Caki2 (cell line): ENCODE results near the gene IMPA2. TPM values are rescaled to one million over a fixed set of nuclear protein-coding genes. Genes with fewer than 3 reads are reported as not detected.
A peak's percentile ranks its signal among the peaks of the same experiment; 100 is the strongest.
"Not testable (repeated sequence)": the region's sequence is repeated elsewhere in the genome, so short reads cannot be mapped to it uniquely, and the experiment has no call there.

Source experiments
- DNase-seq: peaks from one replicate; pipeline ENCODE4 v3.0.0-alpha.2; 2015; ENCODE audit warnings: low read depth
- in situ Hi-C: cut with HindIII; loops from 2 replicates; pipeline ENCODE4 v1.10.0; 2016; ENCODE audit warnings: low sequenced_read_pairs, low pct_unique_long_range_greater_than_20kb, mixed read lengths
- total RNA-seq: library from RNA; depleted of rRNA; stranded (reverse); fragments of >200 nt; shearing (Covaris generic); gene quantifications from 2 replicates; pipeline ENCODE4 v1.2.3, GENCODE V29; 2014; ENCODE audit warnings: low replicate concordance

Gene IMPA2
- total RNA-seq, 1 experiment from 2014 or later = 379 TPM

DNA sequence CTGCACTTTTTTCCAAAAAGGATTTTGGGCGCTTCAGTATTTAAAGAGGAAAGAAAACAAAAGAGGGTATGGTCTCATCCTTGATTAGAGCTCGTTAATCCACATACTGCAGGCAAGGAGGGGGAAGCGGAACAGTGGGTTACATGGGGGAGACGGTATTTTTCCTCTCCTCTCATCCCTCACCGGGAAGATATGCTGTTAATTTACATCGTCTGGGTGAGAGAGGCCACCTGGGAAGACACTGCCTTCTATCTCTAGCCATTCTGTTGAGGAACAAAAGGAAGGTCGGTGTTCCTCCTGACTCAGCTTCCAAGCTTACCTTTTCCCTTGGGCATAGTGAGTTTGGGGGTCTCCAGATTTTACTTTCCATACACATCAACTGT is 52.3 kb downstream of the IMPA2 start:
- DNase-seq = no peak
- in situ Hi-C loops = no loop called here

DNA sequence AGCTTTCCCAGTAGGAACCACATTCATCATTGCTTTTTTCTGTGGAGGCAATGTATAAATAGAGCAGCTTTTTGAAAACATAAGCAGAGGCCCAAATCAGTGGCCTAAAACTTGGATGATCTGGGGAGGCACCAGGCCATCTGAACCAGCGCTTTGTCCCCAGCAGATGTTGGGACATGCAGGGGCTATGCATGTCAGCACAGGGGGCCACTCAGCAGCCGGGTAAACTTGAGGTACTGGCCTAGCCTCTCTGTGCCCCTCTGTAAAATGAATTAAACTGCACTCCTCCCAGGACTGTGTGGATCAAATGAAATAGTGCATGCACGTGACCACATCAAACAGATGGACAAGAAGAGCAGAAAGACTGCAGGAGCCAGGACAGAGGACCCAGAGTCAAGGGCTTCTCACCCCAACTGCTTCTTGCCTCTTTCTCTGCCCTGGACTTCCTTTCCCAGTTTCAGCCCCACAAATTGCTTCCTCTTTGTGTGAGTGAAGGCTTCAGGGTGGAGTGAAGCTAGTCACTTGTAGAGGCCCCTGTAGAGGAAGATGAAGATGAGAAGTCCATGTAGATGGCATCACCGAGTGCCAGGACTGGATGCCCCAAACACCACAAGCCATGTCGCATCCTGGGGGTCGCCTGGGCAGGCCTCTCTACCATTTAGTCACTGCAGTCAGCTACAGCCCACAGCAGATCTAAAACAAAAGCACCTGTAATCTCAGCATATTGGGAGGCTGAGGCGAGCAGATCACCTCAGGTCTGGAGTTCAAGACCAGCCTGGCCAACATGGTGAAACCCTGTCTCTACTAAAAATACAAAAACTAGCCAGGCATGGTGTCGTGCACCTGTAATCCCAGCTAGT is 53.2 kb downstream of the IMPA2 start:
- no peak for DNase-seq
- in situ Hi-C loops = no loop called here

DNA sequence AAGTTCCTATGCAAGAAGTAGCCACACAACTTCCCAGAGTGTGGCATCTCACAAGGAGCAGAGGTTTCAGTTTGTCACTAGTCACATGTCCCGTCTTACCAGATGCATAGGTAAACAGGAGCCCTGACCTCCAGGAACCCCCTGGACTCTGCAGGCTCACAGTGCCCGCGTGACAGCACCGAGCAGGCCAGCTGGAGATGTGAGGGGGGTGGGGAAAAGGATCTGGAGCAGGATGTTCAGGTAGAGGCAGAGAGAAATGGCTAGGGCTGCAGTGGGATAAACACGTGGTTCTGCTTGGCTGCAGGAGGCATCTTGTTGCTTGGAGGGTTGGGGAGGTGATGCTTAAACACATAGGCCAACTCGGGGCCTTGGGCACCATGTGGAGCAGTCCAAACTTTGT is 54.2 kb downstream of the IMPA2 start:
- in situ Hi-C loops = no loop called here
- no peak for DNase-seq

DNA sequence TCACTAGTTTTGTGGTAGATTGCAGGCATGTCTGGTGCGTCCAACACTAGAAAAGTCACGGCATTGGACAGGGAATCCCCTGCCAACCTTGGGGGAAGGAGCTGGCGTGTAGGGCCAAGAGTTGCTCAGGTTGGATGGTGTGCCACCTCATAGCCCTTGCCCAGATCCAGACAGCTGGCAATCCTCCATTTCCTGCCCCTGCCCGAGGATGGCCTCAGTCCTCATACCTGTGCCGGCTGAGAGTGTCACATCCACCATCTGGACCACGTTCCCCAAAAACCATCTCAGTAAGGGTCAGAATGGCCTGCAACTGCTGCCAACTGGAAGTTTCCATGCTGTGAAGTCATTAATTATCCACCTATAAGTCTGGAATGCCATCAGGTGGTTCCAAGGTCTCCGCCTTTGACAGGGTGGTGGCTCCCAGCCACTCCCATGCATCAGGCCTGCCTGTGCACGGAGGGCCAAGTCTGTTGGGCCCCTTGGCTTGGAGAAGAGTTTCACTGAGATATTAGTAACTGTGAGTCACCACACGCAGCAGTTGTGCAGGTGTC is 55.0 kb downstream of the IMPA2 start:
- in situ Hi-C loops = no loop called here
- DNase-seq = no peak

DNA sequence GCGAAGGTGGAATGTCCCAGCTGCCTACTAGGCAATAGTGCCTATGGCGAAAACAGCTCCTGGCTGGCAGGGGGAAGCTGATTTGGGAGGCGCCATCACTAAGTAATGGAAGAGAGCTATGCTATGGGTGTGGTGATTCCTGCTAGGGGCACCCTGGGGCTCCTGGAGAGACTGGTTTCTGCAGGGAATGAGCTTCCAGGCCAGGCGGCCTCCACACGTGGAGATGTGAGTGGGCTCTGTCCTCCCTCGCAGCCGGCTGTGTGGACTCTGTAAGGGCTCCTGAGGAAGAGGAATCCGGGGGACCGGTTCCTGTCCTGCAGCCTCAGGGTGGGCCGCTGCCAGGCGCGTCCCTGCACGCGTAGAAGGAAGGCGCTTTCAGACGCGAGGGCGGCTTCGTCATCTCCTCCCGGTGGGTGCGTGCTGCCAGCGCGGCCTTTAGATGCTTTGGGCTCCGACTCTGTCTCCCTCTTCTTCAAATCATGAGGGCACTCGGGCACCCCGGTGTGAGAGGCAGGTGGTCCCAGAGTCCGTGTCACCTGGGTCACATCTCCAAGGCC is 56.9 kb downstream of the IMPA2 start:
- in situ Hi-C loops = no loop called here
- no peak for DNase-seq

DNA sequence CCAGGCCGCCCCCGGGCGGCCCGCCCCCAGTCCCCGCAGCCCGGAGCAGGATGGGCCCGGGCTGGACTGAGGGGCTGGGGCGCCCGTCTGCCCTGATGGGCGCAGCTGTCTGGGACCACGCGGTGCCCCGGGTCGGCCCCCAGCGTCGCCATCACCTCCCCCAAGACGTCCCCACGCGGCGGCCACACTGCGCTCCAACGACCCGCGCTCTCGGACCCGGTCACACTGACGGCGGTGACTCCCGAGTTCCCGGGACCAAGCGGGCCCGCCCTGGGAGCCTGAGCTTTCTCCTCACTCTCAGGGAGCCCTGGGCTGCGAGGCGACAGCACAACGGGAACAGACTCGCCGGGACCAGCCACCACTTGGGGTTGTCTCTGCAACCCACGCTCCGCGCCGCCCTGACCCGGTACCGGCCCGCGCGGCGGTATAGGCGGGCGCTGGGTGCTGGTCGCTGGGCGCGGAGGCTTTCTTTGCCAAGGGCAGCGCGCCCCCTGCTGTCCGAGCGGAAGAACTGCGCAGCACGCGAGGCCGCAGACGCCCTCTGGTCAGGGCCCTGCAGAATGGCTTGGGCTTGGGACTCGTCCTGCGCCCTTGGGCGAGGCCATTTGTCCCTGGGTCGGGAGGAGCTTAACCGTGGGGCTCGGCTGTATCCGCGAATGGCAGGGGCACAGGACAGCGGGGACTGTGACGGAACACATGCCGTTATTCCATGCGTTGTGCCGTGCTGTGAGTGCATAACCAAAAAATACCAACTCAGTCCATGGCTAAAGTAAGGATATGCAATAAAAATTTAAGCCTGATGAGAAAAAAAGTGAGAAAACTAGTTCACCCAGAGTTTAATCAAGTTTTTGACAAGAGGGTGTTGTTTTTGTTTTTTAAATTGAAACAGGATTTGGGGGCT is 57.6 kb downstream of the IMPA2 start:
- peak; percentile 83 for DNase-seq
- in situ Hi-C loops = no loop called here

DNA sequence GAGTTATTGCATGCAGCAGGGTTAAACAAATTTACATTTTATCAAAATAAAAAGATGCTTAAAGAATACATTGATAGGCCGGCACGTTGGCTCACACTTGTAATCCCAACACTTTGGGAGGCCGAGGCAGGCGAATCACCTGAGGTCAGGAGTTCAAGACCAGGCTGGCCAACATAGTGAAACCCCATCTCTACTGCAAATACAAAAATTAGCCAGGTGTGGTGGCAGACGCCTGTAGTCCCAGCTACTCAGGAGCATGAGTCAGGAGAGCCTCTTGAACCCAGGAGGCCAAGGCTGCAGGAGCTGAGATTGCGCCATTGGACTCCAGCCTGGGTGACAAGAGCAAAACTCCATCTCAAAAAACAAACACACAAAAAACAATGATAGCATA is 58.2 kb downstream of the IMPA2 start:
- in situ Hi-C loops, DNase-seq: not testable (repeated sequence)

DNA sequence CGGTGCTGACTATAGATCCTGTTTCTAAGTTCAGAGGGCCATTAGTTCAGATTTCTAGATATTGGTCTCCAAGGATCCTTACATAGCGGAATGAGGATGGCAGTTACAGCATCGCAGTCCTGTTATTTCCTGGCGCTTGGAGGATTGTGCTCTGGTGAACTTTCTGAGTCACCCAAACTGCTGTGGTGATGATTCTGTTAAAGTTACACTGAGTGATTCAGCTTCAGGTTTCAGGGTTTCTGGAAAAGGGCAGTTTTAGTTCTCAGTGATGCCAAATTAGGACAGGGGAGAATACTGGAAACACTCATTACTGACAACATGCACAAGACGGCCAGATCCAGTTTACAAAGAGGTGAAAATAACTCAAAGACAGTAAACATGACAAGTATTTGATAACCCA is 60.3 kb downstream of the IMPA2 start:
- in situ Hi-C loops = no loop called here
- peak; percentile 79 for DNase-seq

DNA sequence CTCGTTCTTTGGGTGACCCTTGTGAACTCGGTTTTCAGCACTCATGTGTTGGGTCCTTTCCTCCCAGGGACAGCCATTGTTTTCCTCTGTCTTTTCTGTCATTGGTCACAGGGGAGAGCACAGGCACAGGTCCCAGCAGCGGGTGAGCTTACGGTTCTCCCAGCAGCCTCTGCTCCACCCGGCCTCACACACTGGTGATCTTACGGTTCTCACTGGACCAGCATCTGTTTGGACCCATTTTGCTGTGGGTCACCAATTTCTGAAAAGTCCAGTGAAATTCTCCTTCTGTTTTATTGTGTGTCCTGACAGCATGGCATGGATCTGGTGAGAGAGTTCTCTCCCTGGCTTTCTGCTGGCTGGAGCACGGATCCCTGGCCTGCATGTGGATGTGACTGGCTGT is 62.5 kb downstream of the IMPA2 start:
- no peak for DNase-seq
- in situ Hi-C loops = no loop called here

DNA sequence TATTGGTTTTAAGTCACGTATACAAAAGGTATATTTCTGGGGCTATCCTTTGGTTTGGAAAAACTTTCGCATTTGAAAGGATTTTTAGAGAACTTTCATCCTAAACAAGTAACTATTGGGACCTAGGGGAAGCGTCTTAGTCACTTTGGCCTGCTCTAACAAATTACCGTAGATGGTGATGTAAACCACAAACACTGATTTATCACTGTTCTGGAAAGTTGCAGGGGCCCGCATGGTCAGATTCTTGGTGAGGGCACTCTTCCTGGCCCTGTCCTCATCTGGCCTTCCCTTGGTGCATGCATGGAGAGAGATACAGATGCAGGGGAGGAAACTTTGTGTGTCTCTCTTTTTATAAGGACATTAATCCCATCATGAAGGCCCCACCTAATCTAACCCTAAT is 63.3 kb downstream of the IMPA2 start:
- no peak for DNase-seq
- in situ Hi-C loops = no loop called here

DNA sequence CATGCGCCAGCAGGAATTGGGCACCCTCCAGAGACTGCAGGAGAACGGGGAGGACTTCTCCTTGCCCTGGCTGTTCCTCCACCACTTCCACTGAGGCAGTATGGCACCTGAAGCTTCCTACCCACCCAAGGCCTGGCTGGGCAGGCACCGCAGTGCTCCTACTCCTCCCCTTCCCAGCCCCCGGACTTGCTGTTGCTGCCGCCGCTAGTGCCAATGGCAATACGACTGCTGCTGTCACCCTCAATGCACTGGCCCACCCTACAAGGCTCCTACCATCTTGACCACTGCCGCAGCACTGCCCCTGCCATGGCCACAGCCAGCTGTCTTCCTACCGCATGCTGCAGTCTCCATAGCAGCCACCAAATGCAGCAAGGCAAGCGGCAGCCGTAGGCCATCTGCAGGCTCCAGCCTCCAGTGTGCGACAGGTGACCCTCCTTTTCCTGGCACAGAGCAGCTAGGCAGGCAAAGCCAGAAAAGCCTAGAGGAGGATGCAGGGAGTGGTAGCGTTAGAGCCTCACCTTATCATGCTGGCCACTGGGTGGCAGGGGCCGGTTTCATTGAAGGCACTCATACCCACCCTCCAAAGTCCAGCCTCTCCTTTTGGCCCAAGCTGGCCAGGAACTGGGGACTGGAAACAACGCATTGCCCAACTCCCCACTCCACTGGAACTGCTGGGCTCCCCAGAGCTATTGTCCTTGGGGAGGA is 64.9 kb downstream of the IMPA2 start:
- in situ Hi-C loops = no loop called here
- DNase-seq = no peak

DNA sequence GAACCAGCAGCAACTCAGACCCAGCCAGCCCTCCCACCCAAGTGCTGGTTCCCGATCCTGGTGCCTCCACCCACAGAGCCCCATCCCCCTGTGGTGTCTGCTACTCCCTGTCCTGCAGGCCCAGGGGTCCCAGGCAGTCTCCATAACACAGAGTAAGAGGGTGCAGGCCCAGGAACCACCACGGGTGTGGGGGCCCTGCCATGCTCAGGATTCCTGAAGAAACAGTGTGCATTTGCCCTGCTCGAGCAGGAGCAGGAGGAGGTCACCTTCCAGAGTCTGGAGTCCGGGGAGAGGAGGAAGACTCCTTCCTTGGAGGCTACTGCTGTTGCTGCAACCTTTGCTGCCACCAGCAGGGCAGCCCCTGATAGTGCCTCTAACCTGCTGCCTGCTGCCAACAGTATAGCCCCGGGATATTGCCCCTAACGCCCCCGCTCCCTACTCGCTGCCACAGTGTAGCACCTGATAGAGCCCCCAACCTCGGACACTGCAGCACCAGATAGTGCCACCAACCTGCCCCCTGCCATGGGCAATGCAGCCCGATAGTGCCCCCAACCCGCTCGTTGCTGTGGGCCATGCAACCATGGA is 65.5 kb downstream of the IMPA2 start:
- in situ Hi-C loops = no loop called here
- no peak for DNase-seq

DNA sequence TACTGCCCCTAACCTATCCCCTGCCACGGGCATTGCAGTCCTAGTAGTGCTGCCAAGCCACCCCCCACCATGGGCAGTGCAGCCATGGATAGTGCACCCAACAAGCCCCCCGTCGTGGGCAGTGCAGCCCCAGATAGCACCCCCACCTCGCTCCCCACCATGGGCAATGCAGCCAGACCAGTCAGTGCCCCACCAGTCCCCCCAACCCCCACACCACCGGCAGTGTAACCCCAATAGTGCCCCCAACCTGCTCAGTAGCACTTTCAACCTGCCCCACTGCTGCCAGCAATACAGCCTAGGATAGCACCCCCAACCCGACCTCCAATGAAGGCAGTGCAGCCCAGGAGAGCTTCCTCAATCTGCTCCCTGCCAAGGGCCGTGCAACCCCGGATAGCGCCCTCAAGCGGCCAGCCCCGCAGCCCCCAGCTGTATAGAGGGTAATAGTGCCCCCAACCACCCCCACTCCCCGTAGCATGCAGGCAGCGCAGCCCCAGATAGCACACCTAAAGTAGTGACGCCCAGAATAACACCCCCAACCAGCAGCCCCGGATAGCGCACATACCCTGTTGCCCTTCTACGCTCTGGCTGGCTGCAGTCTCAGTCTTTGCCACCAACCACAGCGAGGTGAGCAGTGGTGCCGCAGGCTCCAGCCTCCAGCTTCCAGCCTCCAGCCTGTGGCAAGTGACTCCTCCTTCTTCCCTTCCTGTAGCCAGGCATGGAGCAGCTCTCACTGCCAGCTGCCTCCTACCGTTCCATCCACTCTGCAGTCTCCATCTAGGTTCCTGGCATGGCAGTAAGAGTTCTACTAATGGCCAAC is 66.9 kb downstream of the IMPA2 start:
- in situ Hi-C loops = no loop called here
- no peak for DNase-seq

DNA sequence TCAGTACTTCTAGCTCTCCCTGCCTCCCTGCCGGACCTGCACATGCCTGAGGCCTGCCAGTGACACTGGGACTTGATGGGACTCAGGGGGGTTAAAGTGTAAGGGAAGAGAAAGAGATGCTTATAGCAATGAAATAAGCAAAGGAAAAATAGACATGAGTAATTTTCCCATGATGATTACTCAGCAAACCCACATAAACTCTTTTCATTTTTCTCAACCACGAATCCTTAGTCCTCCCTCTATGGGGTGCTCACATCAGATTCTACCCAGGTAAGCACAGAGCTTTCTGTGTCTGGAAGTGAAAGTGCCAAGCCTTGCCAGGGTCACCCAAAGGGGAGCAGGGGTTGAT is 67.5 kb downstream of the IMPA2 start:
- DNase-seq = peak; percentile 53
- in situ Hi-C loops = no loop called here

DNA sequence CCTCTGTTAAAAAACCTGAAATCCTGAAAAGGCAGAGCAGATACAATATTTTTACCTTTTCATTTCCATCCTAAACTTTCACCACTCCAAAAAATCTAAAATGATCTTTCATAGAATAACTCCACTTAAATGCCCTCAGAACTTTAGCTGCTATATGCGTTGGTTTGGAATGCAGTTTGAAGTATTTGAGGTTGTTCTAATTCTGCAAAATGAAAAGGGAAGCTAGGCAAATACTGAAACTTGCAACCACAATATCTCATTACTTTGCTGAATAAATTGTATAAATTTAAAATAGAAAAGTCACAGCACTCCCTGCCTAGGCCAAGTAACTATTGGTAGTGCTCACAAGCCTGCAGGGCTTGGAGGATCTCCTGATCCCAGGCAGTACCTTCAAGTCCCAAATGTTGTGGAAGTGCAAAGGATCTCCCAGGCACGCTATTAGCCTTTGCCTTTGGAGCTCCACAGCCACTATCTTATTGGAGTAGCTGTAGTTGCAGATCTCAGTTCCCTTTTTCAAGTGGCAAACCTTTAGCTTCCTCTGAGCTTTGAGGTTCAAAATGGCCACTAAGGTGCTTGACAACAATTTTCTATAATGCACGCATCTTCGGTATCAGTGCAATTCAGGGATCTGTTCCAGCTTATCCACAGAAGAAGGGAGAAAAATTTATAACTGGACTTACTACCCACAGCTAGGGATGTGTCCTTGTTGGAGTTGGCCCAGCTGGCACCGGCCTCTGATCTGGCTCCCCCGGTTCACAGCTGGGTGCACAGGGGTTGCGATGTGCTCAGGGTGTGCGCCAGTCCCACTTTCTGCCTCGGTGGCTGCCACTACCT is 68.9 kb downstream of the IMPA2 start:
- DNase-seq = no peak
- in situ Hi-C loops = no loop called here

DNA sequence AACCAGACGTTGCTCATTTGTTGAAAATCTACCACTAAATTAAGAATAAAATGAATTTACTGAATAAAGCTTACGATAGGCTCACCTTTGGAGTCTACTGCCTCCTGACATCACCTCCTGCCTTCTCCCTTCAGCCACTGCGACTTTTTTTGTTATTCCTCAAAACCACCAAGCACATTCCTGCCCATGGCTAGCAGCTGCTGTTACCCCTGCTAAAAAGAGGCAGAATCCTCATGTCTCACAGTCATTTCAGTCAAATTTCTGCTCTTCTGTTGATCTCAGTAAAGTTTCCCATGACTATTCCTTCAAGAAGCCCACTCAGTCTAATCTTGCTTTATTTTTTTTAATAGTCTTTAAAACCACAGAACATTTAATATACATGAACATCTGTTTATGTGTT is 71.6 kb downstream of the IMPA2 start:
- in situ Hi-C loops = no loop called here
- no peak for DNase-seq

DNA sequence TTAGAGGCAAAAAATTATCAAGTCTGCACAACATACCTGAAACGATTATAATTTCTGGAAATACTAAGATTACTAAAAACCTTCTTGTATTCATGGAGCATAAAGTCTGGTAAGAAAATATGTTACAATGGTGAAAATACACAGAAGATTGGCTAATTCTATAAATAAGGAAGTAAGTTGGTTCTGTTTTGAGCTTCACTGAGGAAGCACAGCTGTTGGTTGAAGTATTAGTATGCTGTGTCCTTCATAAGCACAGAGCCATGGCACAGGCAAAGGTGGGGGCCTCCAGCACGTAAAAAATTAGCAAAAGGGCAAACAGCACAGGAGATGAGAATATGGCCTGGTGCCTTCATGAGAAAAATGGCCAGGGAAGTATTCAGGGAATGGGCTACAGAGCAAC is 72.0 kb downstream of the IMPA2 start:
- in situ Hi-C loops = no loop called here
- DNase-seq = no peak
